GM18505 (cell line): ENCODE results near the gene CFAP68.

Source experiments
- ATAC-seq: cut with Tn5 transposase; IDR thresholded peaks from one replicate; pipeline ENCODE4 v1.9.1; 2021; ENCODE audit not compliant: unreplicated experiment
- POLR2A ChIP-seq: IDR thresholded peaks from 4 replicates; pipeline ENCODE4 v1.6.1; 2011; ENCODE audit warnings: borderline replicate concordance; ENCODE audit not compliant: insufficient read depth, insufficient read length; ENCODE audit errors: extremely low read depth

The CFAP68 gene, protein sequence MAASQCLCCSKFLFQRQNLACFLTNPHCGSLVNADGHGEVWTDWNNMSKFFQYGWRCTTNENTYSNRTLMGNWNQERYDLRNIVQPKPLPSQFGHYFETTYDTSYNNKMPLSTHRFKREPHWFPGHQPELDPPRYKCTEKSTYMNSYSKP

DNA sequence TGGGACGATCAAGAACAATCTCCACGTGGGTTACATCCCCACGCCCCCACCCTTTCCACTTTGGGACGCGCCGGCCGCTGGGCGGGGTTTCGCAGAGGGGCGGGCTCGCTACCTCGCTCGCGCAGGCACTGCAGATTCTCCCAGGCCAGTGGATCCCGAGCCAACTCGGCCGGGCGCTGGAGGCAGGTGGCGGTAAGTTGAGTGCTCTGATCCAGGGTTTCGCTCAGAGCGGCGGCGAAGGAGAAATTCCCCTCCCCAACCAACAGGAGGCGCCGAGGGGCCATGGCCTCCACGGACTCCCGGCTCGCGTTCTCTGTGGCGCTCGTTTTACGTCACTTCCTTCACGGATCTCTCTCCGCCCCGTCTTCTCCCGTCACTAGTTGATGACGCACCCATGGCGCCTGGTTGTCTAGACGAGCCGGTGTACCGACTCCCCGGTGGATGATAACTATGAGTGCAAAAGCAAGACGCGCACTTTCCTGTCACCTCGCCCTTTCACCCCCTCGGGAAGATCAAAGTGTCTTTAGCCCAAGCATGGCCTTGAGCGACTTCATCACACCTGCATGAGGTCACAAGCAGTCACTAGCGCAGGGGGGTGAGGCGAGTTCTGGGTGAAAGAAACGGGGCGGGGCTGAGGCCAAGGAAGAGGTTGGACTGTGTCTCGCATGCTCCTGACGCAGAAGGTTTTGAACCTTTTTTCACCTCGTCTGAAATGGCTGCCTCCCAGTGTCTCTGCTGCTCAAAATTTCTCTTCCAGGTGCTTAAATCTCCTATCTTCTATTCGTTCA, at the start of gene CFAP68, which contains the start of gene FDXACB1:
CFAP68 (plus strand) TSS at position 693 of the 788 bp plus-strand sequence; CDS start at position 713, 20 bp downstream.
FDXACB1 (minus strand) TSS at position 317 of the 788 bp plus-strand sequence; CDS start at position 284, 33 bp downstream.
- TF ChIP-seq POLR2A, result peak; percentile 72

DNA sequence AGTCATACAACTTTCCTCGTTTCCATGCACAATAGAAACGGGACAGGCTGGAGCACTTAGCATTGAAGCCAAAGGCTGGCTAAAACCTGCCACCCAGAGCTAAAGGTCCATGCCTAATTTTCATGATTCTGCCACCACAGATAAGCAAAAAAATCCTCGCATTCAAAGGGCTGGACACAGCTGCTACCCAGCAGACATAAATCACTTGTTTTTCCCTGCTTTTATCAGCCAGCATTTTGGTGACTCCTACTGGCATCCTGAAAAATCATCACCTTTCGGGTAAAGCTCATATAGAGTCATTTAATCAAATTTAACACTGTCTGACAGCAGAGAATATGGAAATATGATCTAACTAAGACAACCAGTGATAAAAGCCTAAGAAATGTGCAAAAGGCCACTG, 45.8 kb upstream of the CFAP68 start:
- no peak for ATAC-seq
- no peak for TF ChIP-seq POLR2A

More for the DNA sequence above, at the start of gene CFAP68, which contains the start of gene FDXACB1:
- ATAC-seq, result peak; percentile 92

DNA sequence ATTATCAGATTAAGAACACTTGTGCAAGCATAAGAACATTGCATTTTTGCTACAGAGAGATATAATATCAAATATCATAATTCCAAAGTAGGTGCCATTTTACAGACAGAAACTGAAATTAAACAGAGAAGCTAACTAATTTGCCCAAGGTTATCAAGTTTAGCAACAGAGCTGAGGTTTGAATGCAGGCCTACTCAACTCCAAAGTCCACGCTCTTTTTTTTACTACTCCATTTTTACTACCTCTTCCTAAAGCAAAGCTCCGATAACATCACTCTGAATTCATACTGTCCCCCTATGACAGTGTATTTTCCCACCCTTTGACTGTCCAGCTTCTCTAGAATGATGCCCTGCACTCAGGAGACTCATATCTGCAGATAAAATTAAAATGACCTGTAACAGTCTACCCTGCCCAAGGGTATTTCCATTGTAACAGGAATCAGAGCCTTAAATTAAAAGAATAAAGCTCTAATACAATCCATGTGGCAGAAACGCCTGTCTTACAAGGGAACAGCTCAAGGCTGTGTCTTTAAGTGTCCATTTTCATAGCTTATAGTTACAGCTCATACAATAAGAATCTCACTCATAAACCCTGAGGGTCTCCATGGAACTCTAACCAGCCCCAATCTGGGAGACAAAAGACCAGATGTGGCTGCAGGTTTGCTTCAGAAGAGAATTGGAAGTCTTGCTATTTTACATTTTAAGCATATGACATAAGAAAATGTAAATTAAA, 44.7 kb upstream of the CFAP68 start:
- no peak for TF ChIP-seq POLR2A
- ATAC-seq, result no peak

DNA sequence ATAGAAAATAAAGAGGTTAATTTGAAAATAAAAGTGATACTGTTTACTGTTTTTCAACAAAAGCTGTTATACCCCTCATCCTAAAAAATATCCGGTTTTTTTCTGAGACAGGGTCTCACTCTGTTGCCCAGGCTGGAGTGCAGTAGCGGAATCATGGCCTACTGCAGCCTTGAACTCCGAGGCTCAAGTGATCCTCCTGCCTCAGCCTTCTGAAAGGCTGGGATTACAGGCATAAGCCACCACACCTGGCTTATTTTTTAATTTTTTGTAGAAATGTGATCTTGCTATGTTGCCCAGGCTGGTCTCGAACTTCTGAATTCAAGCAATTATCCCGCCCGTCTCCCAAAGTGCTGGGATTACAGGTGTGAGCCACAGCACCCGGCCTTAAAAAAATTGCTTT, 43.7 kb upstream of the CFAP68 start:
- TF ChIP-seq POLR2A, result no peak
- no peak for ATAC-seq

DNA sequence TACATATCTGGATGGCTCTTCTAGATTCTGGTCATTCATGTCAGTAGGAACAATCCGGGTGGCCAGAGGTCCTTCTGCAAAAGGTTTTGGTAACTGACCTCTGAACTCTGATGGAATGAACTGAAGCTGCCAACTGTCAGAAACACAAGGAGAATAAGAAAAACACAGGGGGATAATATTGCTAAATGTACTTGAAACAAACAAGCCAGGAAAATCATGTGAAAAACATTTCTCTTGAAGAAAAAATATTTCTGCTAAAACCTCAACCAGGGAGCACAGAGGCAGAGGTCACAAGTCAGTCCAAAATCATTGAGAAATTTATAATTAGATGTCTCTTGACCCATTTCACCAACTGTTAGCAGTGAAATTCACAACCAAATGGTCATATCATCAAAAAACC, 43.2 kb upstream of the CFAP68 start:
- TF ChIP-seq POLR2A, result no peak
- no peak for ATAC-seq

DNA sequence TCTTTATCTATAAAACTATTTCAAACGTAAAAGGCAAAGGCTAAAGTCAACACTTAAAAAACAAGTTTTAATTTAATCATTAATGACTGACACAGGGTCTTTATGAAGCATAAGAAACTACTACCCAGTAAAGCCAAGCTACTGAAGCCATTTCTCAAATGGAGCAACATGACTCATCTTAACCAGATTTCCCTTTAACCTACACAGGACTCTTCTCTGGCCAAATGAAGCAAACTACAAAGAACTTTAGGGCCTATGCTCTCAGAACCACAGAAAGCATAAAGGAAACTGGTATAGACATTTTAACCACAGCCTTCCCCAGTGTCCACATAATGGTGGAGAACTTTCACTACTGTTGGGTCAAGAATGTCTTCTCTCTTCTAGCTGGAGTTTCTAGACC, 42.6 kb upstream of the CFAP68 start:
- peak; percentile 57 for ATAC-seq
- no peak for TF ChIP-seq POLR2A

DNA sequence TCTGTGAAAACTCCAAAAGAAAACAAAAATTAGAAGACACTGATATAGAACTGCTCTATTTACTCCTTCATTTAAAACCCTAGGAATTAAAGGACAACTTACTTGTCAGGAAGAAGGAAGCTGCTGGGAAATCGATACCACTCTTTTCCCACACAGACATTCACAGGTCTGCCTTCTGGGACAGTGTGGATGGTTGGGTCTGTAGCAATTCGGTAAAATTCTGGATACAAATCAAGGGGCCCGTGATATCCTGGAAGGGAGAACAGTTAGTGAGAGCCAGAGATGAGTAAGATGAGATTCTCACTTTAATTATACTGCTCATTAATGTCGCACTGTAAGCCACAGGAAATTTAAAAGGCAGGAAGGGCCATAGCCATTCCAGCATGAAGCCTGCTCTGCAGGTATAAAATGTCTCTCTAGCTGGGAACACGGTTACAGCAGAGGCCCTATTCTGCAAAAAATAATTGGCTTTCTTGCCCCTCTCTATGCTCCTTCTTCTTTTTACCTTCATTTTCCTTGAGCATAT, 41.9 kb upstream of the CFAP68 start:
- ATAC-seq, result no peak
- TF ChIP-seq POLR2A, result no peak

DNA sequence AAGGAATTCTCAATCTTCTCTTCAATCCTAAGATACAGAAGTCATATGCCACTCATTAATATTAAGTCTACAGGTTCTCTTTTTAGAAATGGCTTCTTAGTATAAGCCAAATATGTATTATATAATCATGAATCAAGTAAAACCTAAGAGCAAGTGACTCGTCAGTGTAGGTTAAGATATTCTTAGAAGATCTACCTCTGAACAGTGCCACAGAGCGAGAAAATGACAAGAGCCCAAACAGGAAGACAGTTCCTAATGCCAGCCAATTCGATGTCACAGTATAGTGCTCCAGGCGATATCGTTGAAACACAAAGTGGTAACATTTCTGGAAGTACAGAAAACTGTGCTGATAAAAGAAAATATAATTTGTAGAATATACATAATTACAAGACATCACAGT, 41.3 kb upstream of the CFAP68 start:
- no peak for ATAC-seq
- TF ChIP-seq POLR2A, result no peak

DNA sequence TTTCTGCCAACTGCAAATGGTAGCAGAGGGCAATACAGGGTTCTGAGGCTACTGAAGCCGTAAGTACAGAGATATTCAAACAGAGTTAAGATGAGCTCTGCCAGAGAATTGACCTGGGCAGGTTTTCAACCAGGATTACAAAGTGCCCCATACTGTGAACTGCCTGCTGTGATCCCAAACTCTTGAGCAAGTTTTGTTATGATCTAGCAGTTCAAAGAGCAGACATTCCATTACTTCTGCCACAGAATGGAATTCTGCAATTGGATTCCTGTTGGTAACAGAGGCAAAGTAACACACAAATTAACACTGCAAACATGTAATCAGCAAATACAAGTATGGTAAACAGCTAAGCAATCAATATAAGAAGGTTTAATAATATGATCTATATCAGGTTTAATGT, 39.2 kb upstream of the CFAP68 start:
- TF ChIP-seq POLR2A, result no peak
- ATAC-seq, result no peak

DNA sequence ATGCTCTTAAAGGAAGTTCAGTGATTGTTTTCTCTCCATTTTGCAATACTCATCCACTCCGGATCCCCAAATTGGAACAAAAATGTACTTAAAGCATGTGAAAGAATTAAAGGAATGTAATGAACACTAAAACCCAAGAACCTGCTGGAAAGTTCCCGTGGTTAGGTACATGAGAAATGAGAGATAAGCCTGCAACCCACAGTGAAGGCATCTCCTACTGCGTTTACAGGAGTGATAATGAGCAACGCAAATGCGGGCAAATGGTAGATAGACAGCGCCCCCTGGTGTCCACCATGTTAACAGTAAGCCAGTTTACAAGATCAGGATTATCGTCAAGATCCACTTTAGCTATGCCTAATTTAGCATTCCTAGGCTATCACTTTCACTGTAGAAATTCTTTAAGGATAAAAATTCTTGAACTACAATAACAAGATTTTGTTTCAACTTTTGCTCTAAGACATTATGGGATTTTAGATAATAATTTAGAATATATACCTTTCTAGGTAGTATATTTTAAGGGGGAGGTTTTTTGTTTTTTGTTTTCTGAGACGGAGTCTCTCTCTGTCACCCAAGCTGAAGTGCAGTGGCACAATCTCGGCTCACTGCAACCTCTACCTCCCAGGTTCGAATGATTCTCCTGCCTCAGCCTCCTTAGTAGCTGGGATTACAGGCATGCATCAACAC, 37.8 kb upstream of the CFAP68 start:
- TF ChIP-seq POLR2A, result no peak
- no peak for ATAC-seq

DNA sequence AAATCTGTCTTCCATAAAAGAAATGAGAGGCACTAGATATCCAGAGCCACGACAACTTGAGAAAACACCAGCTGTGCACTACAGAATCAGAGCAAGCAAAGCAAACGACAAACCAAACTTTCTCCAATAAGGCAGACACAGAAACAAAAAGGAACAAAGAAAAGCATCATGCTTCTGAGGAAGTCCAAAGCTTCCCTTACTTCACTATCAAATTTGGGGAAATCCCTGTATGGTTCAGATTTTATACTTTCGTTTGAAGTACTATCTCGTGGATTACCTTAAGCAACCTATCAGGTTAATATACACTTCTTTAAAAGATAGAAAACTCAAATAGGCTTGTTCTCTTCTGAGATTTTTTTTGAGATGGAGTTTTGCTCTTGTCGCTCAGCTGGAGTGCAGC, 35.7 kb upstream of the CFAP68 start:
- ATAC-seq, result no peak
- no peak for TF ChIP-seq POLR2A

DNA sequence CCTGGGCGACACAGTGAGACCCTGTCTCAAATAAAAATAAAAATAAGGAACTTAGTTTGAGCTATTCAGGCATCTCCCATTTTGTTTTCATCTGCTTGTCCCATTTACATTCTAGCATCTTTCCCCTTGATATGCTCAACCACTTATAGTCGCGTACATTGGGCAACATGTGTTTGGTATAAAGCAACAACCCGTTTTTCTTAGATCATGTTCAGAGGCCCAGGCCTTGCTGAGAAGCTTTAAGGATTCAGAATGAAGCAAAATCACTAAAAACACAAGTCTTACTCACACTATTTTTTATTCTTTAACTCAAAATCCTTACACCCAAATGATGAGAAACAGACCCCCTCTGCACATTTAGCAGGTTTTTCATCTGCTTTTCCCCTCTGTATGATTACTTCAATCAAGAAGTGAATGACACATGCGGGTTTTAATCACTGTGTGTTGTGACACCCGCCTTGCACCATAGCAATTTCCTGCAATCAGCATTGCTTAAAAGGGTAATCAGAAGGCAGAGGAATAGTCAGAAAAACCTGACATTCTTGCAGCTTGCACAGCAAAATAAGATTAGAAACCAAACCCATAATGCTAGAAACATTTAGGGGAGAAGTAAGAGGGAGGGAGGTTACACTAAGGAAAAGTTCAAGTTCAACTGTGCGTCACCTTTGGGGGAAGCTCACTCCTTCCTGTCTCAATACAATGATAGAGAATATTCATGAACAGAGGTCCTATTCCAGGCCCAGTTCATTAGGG, 33.9 kb upstream of the CFAP68 start:
- ATAC-seq, result no peak
- no peak for TF ChIP-seq POLR2A

DNA sequence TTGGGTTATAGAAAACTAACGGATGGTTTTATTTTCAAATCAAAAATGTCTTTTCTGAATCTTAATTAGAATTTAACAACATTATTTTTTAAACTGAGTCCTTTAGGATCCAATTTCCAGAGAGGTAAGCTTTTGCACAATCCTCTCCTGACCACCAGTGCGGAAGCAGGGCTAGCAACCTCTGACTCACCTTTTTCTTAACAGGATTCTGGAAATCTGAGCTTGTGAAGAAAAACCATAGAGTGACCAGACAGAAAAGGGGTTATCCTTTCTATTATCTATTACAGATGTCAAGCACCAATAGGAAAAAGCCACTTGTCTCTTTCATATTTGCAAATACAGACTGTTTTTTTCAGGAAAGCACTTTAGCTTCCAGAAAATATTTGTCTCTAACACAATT, 33.3 kb upstream of the CFAP68 start:
- no peak for TF ChIP-seq POLR2A
- ATAC-seq, result no peak

DNA sequence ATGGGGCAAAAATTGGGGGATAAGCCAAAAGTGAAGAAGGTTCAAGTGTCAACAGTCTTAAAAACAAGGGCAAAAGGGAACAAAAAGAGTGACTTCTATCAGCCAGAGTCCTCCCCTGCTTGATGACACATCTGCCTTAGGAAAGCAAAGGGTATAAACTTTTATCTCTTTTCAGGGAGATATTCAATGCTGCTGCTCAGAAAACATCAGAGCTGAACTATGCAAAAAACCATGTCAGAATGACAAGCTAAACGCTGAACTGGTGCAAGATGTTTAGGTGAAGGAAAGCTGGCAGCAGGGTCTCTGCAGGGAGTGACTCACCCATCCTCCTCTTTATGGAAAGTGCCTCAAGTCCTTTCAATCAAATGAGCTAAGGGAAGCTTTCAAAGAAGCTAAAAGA, 32.7 kb upstream of the CFAP68 start:
- no peak for ATAC-seq
- no peak for TF ChIP-seq POLR2A
